ENCODE measurements around the gene ETNK2.
"Not testable (repeated sequence)": the region's sequence is repeated elsewhere in the genome, so short reads cannot be mapped to it uniquely, and the experiment has no call there.

The ETNK2 gene

DNA sequence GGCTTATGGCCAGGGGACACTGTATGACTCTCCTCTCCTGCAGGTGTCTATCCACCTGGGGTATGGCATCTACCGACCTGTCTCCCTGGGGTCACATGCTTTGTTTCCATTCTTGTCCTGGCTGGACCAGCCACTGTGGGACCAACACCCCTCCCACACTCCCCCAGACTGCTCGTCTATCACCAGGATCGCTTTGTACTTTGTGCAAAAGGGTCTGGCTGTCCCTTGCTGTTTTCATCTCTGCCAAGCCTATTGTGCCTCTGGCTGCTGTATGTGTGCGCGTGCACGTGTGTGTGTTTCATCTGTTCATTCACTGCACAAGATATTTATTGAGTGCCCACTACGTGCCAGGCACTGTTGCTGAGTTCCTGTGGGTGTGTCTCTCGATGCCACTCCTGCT is 25.5 kb downstream of the ETNK2 start:
- DNase-seq (ENCODE audit: low read depth): no peak

DNA sequence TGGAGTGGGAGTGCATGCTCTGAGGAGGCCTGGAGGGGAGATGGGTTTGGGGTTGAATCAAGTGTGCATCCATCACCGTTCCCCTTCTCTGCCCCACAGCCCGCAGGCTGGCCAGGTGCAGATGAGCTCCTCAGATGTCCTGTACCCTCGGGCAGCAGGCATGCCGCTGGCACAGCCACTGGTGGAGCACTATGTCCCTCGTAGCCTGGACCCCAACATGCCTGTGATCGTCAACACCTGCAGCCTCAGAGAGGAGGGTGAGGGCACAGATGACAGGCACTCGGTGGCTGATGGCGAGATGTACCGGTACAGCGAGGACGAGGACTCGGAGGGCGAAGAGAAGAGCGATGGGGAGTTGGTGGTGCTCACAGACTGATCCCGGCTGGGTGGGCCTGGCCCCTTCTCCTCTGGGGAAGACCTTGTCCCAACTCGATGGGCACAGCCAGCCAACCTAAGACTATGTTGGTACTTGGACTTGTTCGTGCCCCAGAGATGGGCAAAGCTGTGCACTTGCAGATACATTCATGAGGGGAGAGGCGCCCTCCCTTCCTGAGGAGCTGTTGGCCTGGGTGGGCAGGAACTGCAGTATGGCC is 26.0 kb downstream of the ETNK2 start:
- DNase-seq (ENCODE audit: low read depth): no peak

DNA sequence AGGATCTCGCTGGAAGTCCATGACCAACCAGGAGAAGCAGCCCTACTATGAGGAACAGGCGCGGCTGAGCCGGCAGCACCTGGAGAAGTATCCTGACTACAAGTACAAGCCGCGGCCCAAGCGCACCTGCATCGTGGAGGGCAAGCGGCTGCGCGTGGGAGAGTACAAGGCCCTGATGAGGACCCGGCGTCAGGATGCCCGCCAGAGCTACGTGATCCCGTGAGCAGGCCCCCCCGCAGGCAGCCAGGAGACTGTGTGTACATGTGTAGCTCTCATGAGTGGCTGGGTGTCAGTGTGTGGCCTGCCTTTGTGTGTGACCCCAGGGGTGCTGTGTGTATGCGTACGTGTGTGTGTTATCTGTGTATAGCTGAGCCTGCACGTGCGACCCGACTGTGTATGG is 27.2 kb downstream of the ETNK2 start:
- no peak for DNase-seq (ENCODE audit: low read depth)

DNA sequence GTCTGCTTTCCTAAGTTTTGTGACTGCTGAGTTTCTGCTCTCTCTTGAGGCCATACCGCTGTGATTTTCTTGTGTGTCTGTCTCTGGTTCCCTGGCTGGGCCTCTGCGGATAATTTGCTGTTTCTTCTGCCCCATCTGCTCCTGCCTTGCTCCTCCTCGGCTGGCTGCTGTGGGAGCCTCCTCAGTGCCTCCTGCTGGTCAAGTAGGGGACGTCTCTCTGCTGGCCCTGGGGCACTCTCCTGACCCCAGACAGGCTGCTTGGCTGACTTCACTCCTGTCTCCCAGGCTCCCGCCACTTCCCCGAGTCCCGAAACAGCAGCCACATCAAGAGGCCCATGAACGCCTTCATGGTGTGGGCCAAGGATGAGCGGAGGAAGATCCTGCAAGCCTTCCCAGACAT is 28.5 kb downstream of the ETNK2 start:
- no peak for DNase-seq (ENCODE audit: low read depth)

DNA sequence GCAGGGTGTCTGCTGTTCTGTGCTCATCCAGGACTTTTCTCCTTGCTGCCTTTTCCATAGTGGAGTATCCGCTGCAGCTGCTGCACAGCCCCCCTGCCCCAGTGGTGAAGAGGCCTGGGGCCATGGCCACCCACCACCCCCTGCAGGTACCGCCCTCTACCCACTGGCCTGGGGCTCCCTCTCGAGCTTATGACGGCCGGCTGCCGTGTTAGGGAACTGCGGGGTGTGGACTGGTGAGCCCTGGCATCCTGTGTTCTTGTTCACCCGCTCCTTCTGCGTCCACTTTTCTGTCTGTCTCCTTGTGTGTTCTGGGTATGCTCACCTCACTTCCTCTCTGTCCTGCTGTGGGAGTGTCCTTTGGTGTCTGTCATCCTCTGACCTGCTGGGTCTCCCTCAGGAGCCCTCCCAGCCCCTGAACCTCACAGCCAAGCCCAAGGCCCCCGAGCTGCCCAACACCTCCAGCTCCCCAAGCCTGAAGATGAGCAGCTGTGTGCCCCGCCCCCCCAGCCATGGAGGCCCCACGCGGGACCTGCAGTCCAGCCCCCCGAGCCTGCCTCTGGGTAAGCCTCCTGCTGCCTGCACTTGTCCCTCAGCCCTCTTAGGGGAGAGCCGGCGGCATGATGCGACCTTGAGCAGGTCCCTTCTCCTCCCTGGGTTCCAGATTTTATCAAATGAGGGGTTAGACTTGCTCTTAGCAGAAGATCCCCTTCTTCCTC is 29.8 kb downstream of the ETNK2 start:
- no peak for DNase-seq (ENCODE audit: low read depth)

DNA sequence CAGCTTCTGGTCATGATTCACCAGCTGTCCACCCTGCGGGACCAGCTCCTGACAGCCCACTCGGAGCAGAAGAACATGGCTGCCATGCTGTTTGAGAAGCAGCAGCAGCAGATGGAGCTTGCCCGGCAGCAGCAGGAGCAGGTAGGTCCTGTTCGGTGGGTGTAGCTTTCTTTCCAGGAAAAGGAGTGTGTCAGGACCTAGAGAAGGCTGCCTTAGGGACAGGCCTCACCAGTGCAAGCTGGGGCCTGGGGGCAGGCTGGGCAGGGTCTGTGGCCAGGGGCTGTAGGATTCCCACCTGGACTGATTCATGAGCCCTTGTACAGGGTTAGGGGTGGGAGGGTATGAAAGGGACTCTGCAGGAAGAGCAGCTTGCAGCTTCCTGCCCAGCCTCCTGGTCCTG is 35.3 kb downstream of the ETNK2 start:
- no peak for DNase-seq (ENCODE audit: low read depth)

DNA sequence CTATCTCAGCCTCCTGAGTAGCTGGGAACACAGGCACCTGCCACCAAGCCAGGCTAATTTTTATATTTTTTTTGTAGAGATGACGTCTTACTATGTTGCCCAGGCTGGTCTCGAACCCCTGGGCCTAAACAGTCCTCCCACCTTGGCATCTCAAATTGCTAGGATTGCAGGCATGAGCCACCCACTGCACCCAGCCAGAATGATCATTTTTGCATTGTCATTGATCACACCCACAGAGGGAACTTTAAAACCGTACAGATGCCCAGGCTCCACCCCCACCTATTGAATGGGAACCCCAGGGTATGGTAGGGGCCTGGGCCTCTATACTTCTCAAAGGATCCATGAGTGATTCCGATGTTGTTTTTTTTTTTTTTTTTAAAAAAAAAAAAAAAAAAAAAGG is 36.7 kb downstream of the ETNK2 start:
- no peak for DNase-seq (ENCODE audit: low read depth)

DNA sequence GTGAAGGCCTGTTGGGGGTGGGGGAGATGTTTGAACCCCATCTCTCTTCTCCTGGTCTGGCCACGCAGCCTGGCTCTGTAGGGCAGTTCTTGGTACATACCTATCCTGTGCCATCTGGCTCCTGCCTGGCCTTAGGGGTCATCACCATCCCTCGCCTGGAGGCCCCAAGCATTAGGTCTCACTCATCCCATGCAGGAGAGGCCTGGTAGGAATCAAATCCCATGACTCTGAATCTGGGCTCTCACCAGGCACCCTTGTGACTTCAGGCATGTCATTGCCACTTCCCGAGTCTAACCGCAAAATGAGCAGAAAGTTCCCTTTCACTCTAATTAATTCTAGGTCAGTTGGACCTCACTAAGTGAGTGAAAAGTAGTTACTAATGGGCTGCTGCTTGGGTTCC is 37.2 kb downstream of the ETNK2 start:
- DNase-seq (ENCODE audit: low read depth): no peak

DNA sequence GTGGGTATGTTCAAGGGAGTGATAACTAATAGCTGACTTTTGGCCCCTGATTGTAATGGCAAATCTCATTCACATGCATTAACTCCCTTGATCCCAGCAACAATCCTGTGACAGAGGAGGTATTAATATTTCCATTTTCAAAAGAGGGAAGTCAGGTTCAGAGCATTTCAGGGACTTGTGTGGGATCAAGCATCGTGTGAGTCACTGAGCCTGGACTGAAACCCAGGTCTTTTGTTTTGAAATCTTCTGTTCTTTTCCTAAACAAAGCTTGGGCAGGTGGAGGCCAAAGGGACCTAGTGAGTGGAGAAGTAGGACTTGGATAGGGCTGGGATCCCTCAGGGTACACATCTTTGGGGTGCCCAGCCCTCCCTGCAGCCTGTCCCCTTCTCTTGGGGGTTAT is 37.9 kb downstream of the ETNK2 start:
- DNase-seq (ENCODE audit: low read depth): no peak

DNA sequence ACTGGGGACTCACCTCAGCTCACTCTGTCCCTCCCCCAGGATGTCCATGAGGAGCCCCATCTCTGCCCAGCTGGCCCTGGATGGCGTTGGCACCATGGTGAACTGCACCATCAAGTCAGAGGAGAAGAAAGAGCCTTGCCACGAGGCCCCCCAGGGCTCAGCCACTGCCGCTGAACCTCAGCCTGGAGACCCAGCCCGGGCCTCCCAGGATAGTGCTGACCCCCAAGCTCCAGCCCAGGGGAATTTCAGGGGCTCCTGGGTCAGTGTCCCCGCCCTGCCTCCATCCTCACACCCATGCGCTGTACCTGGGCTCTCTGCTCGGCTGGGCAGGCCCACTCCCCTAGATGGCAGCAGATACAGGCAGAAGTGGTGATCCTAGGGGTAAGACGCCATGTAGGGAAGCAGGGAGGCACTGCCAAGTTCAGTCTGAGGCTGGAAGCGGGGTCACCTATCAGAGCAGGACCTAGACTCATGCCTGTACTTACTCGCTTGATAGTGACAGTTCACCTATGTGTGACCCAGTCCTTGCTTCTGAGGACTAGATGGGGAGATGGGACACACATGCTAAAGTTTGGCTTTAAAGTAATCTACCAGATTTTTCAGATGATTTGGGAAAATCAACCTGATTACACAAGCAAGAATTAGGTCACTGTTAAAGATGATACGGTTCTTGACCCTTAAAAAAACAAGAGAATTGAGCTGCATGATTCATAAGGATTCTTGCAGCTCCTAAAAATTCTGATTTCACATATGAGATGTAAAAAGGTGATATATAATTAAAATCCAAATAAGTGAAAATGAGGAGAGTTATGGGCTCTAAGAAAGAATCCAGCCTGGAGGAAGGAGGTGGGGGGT is 38.7 kb downstream of the ETNK2 start:
- no peak for DNase-seq (ENCODE audit: low read depth)

DNA sequence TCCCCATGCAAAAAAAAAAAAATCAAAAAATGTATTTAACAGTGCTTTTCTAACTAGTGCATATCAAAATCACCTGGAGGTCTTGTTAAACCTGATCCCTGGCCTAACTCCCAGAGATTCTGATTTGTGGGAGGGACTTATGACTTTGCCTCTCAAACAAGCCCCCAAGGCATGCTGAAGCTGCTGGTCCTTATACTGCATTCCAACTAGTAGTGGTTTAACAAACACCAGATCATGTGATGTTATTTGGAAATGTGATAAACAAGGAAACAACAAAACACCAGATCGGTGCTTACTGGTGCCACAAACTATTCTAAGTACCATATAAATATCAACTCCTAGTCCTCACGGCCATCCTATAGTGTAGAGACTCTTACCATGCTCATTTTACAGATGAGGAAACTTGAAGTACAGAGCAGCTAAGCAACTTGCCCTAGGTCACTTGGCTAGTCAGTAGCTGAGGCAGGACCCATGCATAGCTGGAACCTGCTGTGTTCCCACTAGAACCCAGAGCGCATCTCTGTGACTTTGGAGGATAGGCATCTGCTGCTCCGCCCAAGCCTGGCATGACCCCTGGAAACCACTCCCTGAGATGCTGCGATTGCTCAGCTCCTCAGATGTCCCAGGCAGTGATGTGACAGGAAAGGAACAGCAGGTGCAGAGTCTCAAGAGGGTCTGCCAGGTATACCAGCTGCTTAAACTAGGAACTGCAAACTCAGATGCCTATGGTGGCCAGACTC is 40.8 kb downstream of the ETNK2 start:
- DNase-seq (ENCODE audit: low read depth): no peak

DNA sequence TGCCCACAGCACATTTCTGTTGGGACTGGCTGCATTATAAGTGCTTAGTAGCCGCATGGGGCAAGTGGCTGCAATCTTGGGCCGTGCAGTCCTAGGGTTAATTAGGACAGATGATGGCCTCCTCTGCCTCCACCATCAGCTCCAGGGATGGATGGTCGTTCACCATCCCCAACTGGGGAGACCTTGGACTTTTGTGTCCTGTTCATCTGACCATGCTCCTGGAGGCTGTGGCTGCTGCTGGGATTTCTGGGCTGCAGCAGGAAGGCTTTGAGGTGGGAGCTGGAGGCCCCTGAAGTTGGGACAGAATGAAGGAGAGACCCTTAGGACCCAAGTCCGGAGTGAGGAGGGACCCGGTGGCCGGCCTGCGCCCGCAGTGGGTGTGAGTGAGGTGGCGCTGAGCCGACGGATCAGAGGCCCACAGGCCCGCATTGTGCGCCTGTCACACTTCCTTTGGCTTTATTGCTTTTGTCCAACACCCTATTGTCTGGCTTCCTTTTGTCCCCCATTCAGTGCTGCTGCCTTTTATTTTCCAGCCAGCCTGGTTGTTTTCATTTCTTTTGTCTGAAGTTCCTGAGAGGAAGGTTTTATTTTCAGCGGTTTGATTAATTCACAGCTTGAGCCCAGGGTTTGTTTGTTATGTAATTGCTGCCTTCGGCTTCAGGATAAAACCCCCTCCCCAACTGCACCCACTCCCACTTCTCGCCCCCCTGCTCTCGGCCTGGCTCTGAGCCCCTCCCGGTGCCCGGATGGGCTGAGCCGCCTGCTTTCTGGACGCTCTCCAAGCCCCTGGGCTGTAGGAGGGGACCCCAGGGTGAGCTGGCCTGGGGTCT is 43.3 kb downstream of the ETNK2 start:
- no peak for DNase-seq (ENCODE audit: low read depth)

DNA sequence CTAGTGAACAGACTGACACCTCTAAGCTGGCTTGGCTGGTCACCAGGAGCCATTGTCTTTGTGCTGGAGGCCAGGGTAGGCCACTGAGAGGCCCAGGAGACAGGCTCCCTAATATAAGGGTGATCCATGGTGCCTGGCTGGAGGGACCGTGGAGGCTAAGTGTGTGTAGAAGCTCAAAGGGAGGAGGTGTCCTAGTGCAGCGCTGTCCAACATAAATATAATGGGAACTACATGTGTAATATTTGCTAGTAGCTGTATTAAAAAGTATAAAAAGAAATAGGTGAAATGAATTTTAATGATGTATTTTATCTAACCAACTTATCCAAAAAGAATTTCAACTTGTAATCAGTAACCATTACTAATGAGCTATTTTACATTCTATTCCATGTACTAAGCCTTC is 44.0 kb downstream of the ETNK2 start:
- DNase-seq (ENCODE audit: low read depth): no peak

DNA sequence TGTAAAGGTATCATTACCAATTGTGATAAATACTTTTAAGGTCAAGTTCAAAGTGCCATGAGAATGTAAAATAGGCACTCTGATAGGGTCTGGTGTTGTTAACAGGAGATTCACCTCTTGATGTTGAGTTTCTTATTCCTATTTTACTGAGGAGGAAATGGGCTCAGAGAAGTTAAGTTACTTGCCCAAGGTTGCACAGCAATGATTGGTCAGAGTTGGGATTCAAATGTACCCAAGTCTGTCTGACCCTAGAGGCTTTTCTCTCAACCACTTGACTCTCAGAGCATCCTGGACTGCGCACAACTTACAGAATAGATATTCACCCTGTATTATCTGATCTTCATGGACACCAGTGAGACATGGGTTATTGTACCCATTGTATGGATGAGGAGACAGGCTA is 45.0 kb downstream of the ETNK2 start:
- no peak for DNase-seq (ENCODE audit: low read depth)

DNA sequence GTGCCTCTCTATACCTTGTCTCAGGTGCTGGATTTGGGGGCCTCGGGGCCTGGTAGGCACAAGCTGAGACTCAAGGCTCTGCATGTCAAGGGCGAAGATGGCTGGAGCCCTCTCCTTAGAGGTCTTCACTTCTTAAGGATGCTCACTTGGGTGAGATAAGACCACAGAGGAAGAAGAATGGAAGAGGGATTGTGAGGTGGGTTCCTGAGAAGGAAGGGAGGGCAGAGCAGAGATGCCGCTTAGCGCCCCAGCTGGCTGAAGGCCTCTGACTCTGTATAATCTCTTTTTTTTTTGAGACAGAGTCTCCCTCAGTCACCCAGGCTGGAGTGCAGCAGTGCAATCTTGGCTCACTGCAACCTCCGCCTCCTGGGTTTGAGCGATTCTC is 46.7 kb downstream of the ETNK2 start:
- DNase-seq (ENCODE audit: low read depth): no peak

DNA sequence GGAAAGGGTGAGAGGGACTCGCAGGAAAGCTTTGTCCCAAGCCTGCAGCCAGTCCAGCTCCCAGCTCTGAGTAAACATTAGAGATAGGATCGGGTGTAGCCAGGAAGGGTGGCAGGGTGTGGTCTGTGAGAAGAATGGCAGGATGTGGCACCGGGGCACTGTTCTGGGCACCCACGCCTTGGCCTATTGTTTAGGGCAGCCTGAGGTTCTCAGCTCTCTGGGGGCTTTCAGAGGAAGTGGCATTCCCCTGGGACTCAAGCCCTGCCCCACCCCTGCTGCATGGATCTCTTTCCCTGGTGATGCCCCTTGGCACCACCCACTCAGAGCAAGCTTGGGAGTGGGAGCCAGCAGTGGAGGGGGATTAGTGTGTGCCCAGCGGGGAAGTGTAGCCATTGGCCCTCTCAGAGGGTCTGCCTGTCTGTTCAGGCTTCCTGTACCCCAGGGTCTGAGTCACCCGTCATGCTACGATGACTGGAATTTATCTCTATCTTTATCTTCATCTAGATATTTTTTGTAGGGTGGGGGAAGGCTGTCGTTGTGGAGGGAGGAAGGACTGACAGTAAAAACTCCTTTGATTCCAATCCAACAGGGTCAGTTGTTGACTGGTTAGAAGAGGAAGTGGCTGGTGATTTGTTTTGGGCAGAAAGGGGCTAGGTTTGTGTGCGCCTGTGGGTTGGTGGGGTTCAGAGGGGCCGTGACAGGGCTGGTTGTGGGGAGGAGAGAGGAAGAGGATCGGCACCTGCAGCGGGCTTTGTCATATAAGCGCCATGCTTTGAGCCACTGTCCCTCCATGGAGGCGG is 47.3 kb downstream of the ETNK2 start:
- DNase-seq (ENCODE audit: low read depth): no peak

DNA sequence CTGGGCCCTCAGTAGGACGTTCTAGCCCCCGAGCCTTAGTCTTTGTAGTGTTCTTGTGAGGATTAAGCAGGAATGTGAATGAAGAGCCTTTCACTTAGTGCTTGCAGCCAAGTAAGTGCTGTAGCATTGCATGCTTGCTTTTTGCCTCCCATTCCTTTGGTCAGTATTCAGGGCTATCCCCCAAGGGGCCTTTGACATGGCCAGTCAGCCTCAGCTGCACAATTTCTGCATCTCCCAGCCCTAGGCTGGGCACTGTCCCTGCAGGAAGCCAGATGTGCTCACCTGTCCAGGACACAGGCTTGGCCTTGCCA is 48.5 kb downstream of the ETNK2 start:
- no peak for DNase-seq (ENCODE audit: low read depth)

DNA sequence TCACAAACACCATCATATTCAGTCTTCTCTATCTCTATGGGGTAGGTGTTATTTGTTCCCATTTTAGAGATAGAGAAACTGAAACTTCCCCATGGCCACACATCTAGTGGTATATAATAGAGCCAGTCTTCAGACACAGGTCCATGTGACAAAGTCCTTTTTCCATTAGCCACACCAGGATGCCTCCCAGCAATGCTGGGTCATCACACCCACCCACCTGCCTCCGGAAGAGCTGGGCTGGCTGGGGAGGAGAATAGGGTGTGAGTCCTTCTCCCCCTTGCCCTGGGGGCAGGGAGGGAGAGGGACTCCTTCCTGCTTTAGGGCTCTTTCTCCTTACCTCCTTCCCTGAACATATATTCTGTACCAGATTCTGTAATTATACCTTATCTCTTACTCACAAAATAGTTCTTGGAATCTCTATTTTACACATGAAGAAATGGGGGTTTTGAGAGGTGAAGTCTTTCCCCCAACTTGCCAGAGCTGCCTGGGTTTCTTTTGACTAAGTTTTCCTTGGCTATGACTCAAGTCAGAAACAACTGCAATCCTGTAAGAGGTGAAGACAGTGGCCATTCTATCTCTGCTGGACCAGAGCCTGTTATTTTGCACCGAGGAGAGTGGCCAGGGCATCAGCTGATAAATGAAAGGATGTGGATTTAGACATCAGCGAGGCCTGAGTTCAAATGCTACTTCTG is 49.0 kb downstream of the ETNK2 start:
- no peak for DNase-seq (ENCODE audit: low read depth)

DNA sequence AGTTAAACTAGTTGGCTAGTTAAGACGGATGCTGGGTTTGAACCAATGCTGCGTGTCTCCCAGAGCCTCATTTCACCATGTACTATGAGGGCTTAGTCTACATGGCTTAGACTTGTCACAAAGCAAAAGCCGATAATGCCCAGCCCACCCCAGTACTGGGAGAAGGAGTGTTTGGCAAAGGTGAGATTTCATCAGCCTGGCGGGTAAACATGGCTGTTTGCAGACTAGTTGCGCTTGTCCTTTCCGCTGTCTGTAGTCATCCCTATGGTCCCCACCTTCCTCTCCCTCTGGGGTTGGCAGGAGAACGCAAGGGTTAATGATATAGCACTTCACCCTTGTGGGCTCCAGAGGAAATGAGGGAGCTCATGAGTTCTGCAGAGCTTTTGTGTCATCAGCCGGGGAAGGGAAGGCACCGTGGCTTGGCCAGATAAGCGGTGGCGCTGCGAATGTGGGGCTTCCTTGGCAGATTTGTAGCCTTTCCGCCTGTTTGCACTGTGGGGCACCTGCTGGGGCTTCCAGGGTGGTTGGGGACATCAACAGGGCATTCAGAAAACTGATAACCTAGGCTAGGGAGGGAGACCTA is 49.7 kb downstream of the ETNK2 start:
- DNase-seq (ENCODE audit: low read depth): no peak

DNA sequence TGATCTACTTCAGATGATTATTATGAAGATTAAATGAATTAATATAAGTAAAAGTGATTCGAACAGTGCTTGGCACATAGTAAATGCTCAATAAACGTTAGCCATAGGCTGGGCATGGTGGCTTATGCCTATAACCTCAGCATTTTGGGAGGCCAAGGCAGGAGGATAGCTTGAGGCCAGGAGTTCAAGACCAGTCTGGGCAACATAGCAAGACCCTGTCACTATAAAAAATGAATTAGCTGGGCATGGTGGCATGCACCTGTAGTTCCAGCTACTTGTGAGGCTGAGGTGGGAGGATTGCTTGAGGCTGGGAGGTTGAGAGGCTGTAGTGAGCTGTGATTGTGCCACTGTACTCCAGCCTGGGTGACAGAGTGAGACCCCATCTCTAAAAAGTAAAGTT is 52.1 kb downstream of the ETNK2 start:
- not testable (repeated sequence) for DNase-seq (ENCODE audit: low read depth)
